HL-60/S4 (cell line): ENCODE measurements around the gene FAT4.

Experiments
- in situ Hi-C: fragments of 300-500 bp; cut with MboI; formaldehyde crosslinking; loops from 2 replicates; pipeline ENCODE4 v1.14.3; 2022; ENCODE audit warnings: low sequenced_read_pairs

The FAT4 gene

GRCh38 chr4:125316791-125317524, 2.2 kb downstream of the FAT4 start:
- in situ Hi-C loops: no loop called here

- in situ Hi-C loops: no loop called here
These were observed 2.7 kb downstream of the FAT4 start for GRCh38 chr4:125317525-125317877.

- in situ Hi-C loops: no loop called here
These were observed 4.6 kb downstream of the FAT4 start for GRCh38 chr4:125319311-125319710.

GRCh38 chr4:125321709-125322365, 7.1 kb downstream of the FAT4 start:
- in situ Hi-C loops: no loop called here

- in situ Hi-C loops: no loop called here
These were observed 7.6 kb downstream of the FAT4 start for GRCh38 chr4:125322366-125322730.

GRCh38 chr4:125323654-125324053, 8.9 kb downstream of the FAT4 start:
- in situ Hi-C loops: no loop called here

- in situ Hi-C loops: no loop called here
These were observed 11.0 kb downstream of the FAT4 start for GRCh38 chr4:125325733-125326132.

- in situ Hi-C loops: no loop called here
These were observed 16.4 kb downstream of the FAT4 start for GRCh38 chr4:125331116-125331515.

- in situ Hi-C loops: no loop called here
These were observed 20.2 kb downstream of the FAT4 start for GRCh38 chr4:125334926-125335325.

GRCh38 chr4:125338814-125339213, 24.1 kb downstream of the FAT4 start:
- in situ Hi-C loops: no loop called here

- in situ Hi-C loops: no loop called here
These were observed 29.4 kb downstream of the FAT4 start for GRCh38 chr4:125344198-125344597.

GRCh38 chr4:125346616-125347015, 31.9 kb downstream of the FAT4 start:
- in situ Hi-C loops: no loop called here

- in situ Hi-C loops: no loop called here
These were observed 35.8 kb downstream of the FAT4 start for GRCh38 chr4:125350470-125351135.

- in situ Hi-C loops: no loop called here
These were observed 37.8 kb downstream of the FAT4 start for GRCh38 chr4:125352521-125352920.

GRCh38 chr4:125353131-125353530, 38.4 kb downstream of the FAT4 start:
- in situ Hi-C loops: no loop called here

- in situ Hi-C loops: no loop called here
These were observed 41.0 kb downstream of the FAT4 start for GRCh38 chr4:125355791-125356190.

GRCh38 chr4:125357675-125358074, 42.9 kb downstream of the FAT4 start:
- in situ Hi-C loops: no loop called here

GRCh38 chr4:125358453-125358852, 43.7 kb downstream of the FAT4 start:
- in situ Hi-C loops: no loop called here

- in situ Hi-C loops: no loop called here
These were observed 44.6 kb downstream of the FAT4 start for GRCh38 chr4:125359363-125359762.

GRCh38 chr4:125359960-125360634, 45.3 kb downstream of the FAT4 start:
- in situ Hi-C loops: no loop called here

- in situ Hi-C loops: no loop called here
These were observed 46.0 kb downstream of the FAT4 start for GRCh38 chr4:125360727-125361126.
